Fibroblast of skin of back (primary cell): ENCODE measurements around the gene IKBKG.
A peak's percentile ranks its signal among the peaks of the same experiment; 100 is the strongest.
"Not testable (repeated sequence)": the region's sequence is repeated elsewhere in the genome, so short reads cannot be mapped to it uniquely, and the experiment has no call there.

Experiments used
- DNase-seq: peaks from one replicate; pipeline ENCODE4 v3.0.0-alpha.2; 2013

Gene IKBKG

GRCh38 chrX:154526901-154527675, 20.3 kb upstream of the IKBKG start:
- peak; percentile 75 for DNase-seq

- no peak for DNase-seq
Measured at GRCh38 chrX:154529206-154529612, 18.2 kb upstream of the IKBKG start.

- no peak for DNase-seq
Measured at GRCh38 chrX:154530286-154530685, 17.1 kb upstream of the IKBKG start.

- peak; percentile 57 for DNase-seq
Measured at GRCh38 chrX:154531626-154532025, 15.8 kb upstream of the IKBKG start.

GRCh38 chrX:154532690-154533089, 14.7 kb upstream of the IKBKG start:
- no peak for DNase-seq

GRCh38 chrX:154534526-154535322, 12.7 kb upstream of the IKBKG start:
- peak; percentile 74 for DNase-seq

GRCh38 chrX:154535892-154536291, 11.5 kb upstream of the IKBKG start:
- no peak for DNase-seq

- no peak for DNase-seq
Measured at GRCh38 chrX:154539077-154539476, 8.3 kb upstream of the IKBKG start.

GRCh38 chrX:154540365-154540764, 7.1 kb upstream of the IKBKG start:
- not testable (repeated sequence) for DNase-seq

- no peak for DNase-seq
Measured at GRCh38 chrX:154540897-154541535, 6.4 kb upstream of the IKBKG start.

GRCh38 chrX:154541589-154541895, 5.9 kb upstream of the IKBKG start:
- no peak for DNase-seq

- DNase-seq, result peak; percentile 94
Measured at GRCh38 chrX:154541896-154542722, 5.3 kb upstream of the IKBKG start.

GRCh38 chrX:154542723-154543424, 4.5 kb upstream of the IKBKG start:
- DNase-seq, result no peak

GRCh38 chrX:154545673-154546274, 1.6 kb upstream of the IKBKG start:
- no peak for DNase-seq

GRCh38 chrX:154546354-154547244, 821 bp upstream of the IKBKG start, which contains the start of gene G6PD:
TSS of gene G6PD (minus strand) at chrX:154546846. CDS start at chrX:154546155, 691 bp downstream.
- peak; percentile 66 for DNase-seq

- no peak for DNase-seq
Measured at GRCh38 chrX:154548028-154548316, 552 bp downstream of the IKBKG start.

- DNase-seq, result no peak
Measured at GRCh38 chrX:154549766-154550165, 2.3 kb downstream of the IKBKG start.

GRCh38 chrX:154552112-154552806, 4.8 kb downstream of the IKBKG start:
- DNase-seq, result not testable (repeated sequence)

GRCh38 chrX:154558060-154558690, 10.8 kb downstream of the IKBKG start:
- not testable (repeated sequence) for DNase-seq
